M059J (cell line): Measurements from ENCODE around the gene BCAR3. TPM values are rescaled to one million over a fixed set of nuclear protein-coding genes. Genes with fewer than 3 reads are reported as not detected.

Experiments used
- DNase-seq: peaks from one replicate; pipeline ENCODE4 v3.0.0-alpha.2; 2012; ENCODE audit warnings: low read depth
- total RNA-seq: library from RNA; depleted of rRNA; stranded (reverse); fragments of >200 nt; shearing (Covaris generic); gene quantifications from 2 replicates; pipeline ENCODE4 v1.2.3, GENCODE V29; 2014

BCAR3 gene
- total RNA-seq, 1 experiment from 2014 or later, result 72.2 TPM

DNA sequence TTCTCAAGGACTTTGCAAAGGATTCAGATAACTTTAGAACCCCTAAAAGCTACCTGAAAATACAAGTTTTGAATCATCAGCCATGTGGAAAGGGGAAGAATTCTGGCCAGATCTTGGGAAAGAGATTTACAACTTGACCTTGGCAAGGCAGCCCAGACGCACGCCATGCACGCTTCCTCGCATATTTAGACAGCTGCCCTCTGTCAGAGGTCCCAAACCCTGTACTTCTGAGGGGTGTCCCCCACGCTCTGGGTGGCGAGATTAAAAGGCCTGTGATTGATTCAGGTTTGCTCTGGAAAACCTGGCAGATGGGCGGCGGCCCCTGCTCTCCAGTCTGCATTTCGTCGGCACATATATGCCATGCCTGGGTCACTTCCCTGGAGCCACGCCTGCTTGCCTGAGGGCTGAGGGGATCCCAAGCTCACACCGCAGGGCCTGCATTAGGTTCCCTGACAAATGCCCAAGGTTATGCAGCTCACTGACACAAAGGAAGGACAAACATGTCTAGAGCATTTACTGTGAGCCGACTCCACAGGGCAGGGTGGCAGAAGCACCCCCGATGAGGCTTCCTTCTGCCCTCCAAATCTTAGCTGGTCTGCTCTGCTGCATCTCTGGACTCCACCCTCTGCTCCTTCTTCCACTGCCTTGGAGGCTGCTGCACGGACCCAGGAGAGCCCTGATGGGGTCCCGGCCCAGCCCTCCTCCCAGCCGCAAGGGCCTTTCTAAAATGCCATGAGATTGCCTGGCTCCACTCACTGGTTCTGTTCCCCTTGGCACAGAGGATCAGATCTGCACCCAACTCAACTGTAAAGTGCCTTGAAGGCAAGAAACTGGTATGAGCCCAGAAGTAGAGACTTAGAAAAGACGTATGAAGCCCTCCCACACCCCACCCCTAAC, 103.9 kb downstream of the BCAR3 start:
- DNase-seq, result no peak

- no peak for DNase-seq
Observed at GRCh38 chr1:93576746-93577145, 104.9 kb downstream of the BCAR3 start.

GRCh38 chr1:93576346-93576745, 105.3 kb downstream of the BCAR3 start:
- DNase-seq, result no peak

DNA sequence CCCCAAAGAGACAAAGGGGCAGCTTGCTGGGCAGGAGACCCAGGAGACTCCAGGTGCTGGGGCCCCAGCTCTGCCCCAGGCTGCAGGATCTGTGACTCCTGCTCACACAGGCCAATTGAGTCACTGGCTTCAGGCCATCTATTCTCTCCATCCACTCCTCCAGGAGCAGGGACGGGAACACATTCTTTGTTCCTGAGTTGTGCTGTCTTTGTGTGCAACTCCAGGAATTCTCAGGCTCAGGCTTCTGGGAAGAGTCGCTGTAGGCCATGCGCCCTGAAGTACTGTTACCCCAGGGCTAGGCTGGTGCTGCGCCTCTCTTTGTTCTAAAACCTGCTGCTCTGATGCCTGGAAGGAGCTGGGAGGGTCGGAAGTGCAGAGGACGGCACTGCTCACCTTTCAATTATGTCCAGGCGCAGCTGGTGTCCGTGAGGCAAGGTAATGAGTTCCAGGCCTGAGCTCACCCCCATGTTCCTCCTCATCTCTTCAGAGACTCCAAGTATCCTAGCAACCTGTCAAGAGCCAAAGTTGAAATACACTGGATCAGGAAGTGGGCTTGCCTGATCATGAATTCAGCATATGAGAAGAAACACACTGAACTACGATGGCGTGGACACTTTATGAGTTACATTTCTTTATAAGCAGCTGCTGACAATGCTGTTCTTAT, 105.9 kb downstream of the BCAR3 start:
- DNase-seq, result no peak

GRCh38 chr1:93574991-93575390, 106.6 kb downstream of the BCAR3 start:
- no peak for DNase-seq

DNA sequence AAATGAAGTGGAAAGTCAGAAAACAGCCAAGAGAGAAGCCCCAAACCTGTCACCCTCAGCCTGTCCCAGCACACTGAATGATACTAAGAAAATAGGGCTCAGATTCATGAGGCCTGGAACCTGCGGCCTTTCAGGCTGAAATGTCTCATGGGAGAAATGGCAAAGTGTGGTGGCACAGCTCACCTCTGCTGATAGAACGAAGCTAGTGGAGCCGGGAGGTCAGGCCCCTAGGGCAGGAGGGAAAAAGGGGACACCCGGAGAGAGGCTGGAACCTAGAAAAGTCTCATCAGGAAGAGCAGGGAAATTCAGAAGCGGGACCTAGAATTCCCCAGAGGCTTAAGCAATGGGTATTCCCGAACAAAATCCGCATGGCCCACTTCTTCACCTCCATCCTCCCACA, 107.1 kb downstream of the BCAR3 start:
- no peak for DNase-seq

DNA sequence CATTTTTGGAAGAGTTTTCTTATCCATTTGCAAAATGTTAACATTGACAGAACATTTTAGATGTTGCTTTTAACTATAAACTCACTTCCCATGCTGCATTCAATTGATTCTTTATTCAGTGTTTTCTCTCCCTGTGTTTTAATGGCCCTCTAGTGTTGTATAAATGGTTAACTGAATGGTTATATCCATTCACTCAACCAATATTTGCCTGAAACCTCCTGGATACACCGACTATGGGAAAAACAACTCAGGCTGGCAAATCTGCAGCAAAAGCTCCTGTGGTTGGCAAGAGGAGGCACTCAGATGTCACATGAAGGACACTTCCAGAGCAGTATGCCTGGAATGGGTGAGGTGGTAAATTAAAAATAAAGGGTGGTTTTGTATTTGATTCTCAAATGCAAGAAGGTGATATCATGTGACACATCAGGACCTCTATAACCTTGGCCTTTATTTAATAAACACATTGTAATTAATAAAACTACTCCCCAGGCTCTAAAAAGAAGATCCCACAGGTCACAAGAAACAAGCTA, 107.6 kb downstream of the BCAR3 start:
- no peak for DNase-seq

DNA sequence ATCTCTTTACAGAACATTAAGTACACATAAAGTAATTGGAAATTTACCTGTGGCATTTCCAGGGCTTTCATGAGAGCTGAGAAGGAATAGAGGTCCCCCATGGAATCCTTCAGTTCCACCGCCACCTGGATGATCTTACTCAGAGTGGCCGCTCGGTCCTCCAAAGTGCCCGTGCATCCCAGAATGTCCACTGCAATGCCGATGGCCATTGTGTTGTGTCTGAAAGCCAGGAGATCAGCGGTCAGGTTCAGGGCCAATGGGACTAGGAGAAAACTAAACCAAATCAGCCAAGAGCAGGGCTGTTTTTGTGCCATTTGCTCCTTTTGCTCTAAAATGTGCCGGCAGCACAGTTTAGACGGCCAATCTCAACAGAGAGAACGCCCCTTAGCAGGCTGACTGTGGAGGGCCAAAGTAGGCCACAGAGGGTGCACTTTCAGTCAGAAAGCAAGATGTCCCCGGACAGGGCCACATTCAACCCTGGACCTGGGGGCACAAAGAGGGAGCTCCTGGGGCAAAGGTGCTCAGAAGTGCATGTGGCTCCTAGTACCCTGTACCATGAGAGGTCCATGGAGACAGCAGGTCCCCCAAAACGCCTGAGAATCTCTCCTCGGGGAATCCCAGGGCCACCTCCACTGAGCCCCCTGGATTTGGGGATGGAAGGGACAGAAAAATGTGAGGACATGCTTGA, 109.9 kb downstream of the BCAR3 start:
- DNase-seq, result no peak

- no peak for DNase-seq
Observed at GRCh38 chr1:93569489-93569888, 112.1 kb downstream of the BCAR3 start.

- DNase-seq, result peak; percentile 73
Observed at GRCh38 chr1:93567255-93567918, 114.2 kb downstream of the BCAR3 start.

DNA sequence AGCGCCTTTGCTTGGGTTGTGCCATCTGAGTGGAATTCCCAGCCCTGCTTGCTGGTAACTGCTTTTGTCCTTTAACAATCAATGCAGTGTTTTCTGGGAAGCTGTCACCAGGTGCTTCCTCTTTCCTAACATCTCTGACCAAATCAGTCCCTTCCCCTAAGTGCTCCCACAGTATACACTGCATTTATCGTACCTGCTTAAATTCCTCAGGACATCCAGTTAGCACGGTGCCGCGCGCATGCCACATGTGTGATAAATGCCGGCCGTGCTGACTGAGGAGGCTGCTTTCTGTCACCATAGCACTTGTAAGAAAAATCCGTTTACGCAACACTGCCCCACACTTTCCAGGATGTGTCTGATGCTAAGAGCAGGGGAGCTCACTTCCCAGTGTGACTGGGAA, 115.4 kb downstream of the BCAR3 start:
- DNase-seq, result no peak

GRCh38 chr1:93565496-93566206, 116.0 kb downstream of the BCAR3 start:
- DNase-seq, result no peak

DNA sequence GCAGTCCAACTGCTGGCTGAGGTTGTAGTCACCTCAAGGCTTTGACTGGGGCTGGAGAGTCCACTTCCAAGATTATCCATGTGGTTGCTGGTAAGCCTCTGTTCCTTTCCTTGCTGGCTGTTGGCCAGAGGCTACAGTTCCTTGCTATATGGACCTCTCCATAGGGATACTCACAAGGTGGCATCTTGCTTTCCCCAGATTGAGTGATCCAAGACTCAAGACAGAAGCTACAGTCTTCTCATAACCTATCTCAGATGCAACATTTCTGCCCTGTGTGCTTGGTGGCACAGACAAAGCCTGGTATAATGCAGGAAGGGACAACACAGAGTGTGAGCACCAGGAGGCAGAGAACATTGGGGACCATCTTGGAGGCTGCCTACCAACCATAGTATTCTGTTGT, 121.9 kb downstream of the BCAR3 start:
- no peak for DNase-seq

DNA sequence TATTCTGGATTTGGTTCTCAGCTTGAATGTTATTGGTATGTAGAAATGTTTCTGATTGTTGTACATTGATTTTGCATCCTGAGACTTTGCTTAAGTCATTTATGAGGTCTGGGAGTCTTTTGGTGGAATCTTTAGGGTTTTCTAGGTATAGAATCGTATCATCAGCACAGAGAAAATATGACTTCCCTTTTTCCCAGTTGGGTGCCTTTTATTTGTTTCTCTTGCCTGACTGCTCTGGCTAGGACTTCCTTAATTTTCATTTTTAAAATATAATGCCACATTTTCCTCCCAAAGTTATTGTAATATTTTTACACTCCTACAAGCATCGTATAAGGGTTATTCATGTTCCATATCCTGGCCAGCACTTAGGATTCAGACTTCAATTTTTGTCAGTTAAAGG, 122.6 kb downstream of the BCAR3 start:
- DNase-seq, result no peak

DNA sequence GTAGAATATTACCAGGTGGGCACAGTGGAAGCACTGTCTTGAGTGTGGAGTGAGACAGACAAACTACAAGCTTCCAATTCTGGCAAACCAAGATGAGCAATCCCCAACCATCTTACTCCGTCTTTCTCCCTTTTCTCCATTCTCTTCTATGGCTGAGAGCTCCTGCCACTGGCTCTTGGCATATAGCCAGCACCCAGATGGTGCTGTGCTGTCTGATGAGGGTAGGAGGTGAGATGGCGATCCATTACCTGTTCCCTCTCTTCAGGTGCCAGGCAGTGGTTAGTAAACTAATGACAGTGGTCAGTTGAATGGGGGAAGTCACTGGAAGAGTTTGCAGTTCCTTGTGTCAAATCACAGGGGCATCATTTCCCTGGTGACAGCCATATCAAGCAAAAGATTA, 125.3 kb downstream of the BCAR3 start:
- DNase-seq, result peak; percentile 20

DNA sequence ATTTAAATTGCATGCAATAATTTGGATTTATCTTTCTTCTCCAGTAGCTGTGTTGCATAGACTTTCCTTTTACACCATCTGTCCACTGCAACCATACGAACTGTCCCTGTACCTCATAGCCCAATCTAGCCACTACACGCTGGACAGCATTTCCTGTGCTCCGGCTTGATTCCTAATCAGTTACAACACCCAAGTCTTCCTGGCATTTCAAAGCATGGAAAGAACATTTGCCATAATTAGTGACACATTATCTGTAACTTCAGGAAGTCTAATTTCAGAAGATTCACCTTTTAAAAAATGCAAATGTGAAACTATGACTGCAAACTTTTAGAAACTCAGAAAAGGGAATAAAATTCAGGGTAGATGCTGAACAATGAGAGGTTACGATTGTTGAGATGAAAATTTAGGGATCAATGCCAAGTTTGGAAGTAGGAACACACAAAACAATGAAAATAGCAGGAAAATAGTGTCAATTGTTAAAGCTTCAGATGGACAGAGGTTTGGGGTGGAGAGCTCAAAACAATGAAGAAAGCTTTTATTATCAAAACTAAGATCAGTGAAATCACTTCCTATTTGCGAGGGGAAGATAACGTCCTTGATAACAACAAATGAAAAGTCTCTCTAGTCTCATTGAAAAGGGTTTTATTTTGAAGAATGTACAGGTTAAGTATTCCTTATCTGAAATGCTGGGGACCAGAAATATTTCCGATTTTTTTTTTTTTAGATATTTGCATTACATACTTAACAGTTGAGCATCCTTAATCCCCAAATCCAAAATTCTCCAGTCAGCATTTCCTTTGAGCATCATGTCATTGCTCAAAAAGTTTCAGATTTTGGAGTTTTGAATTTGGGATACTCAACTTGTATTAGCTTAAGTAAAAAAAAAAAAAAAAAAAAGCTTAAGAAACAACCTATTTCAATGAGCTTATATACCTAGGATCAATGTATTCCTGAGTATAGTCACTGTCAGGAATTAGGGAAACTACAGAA, 126.5 kb downstream of the BCAR3 start:
- DNase-seq, result no peak

- DNase-seq, result peak; percentile 78
Observed at GRCh38 chr1:93553886-93554490, 127.6 kb downstream of the BCAR3 start.

DNA sequence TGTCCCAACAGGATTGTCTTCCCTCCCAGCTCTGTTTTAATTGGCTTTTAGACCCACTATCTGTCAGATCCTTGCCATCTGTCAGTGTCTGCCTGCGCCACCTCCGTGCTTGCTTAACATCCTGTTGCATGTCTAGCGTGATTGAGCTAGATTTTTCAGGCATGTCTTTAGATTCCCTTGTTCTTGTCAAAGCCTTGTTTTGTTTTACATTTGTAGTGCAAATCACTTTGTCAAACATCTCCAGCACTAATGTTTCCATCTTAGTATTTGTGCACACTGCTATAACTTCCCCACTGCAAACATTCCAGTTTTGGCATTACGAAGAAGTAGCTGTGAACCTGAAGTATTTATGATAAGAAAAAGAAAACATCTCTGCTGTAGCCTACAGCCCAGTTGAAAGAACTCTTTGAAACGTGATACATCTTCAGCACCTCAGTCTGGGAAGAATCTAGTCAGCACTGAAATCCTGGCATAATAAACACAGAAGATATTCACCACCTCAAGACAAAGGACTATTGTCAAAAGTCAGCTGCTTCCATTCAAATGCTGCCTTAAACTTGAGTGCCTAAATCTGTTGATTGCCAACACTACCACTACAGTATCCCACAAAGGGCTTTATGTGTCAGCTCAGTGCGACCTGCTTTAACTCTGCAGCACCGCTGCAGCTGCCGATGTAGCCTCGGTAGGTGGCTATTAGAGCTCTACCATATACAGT, 128.7 kb downstream of the BCAR3 start:
- peak; percentile 34 for DNase-seq

DNA sequence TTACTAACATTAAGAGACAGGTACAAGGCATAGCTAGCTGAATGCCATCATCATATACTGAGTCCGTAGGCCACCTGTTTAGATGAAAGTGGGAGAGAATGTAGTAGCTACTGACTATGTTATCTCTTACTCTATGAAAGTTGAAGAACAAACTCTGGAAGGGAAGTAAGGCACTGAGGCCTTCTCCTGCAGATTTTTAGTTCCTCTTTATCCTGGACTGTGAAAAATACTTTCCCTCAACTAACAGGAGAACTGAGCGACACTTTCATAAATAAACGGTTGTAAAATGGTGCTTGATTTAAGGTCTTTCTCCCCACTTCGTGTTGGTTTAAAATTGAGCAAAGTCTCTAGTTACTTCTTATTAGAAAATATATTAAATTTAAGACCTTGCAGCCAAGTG, 131.8 kb downstream of the BCAR3 start:
- no peak for DNase-seq
